ENCODE results near the gene RPN2. TPM values are rescaled to one million over a fixed set of nuclear protein-coding genes. Genes with fewer than 3 reads are reported as not detected.
A peak's percentile ranks its signal among the peaks of the same experiment; 100 is the strongest.

RPN2 gene
- polyA plus RNA-seq, 1 of the 3 experiments (the other 2 are of a cell fraction): 420 TPM

- H3K36me3 ChIP-seq (replicated peaks in 1 of 2; ENCODE audit: control insufficient read depth in 1 of 2, insufficient read depth in 2 of 2, low read length in 1 of 2): no peaks in the 10 kb centered on the region
- no peaks in the 10 kb centered on the region for H3K79me2 ChIP-seq (ENCODE audit: insufficient read depth)
- no peaks in the 10 kb centered on the region for H3K9me3 ChIP-seq
- H3F3A ChIP-seq (replicated peaks; ENCODE audit: insufficient read depth): no peaks in the 10 kb centered on the region
- H4K20me1 ChIP-seq (ENCODE audit: insufficient read depth): no peaks in the 10 kb centered on the region
- DNase-seq: no peak
- H3K27ac ChIP-seq (ENCODE audit: low read depth in 2 of 2, low read length in 1 of 2): peak overlapping the region in 1 of 2 experiments; percentile 45; a peak in 2 of 4 replicates
- POLR2A ChIA-PET: interaction anchor here (0.6 kb wide), 1 partner anchor 79 kb away, joined by 4 read pairs; no protein-coding TSS in a partner anchor
- WGBS (ENCODE audit: low lambda C conversion rate): 70% methylated on average over 13 of the region's 15 CpGs
- no peaks in the 10 kb centered on the region for H3K9me2 ChIP-seq
- H3K4me1 ChIP-seq (ENCODE audit: control insufficient read depth in 1 of 2, insufficient read depth in 2 of 2, low read depth in 1 of 2, low read length in 1 of 2): peaks cover 0 to 12% of the 10 kb centered on the region in 2 experiments; a peak in 1 of 4 replicates
- TF ChIP-seq CTCF (IDR thresholded peaks at IDR 0.05): no peak
- no peak for TF ChIP-seq TAF1 (IDR thresholded peaks at IDR 0.05; ENCODE audit: borderline replicate concordance, low read depth, low read length)
- TF ChIP-seq IRF3 (IDR thresholded peaks at IDR 0.05; ENCODE audit: low read depth, low read length): no peak
- no peak for TF ChIP-seq TCF12 (IDR thresholded peaks at IDR 0.05)
- TF ChIP-seq EZH2phosphoT487 (IDR thresholded peaks at IDR 0.05; ENCODE audit: borderline replicate concordance, low read depth): no peak
- no peak for TF ChIP-seq MEF2A (IDR thresholded peaks at IDR 0.05; ENCODE audit: borderline replicate concordance, low read depth)
- TF ChIP-seq FOSL2 (IDR thresholded peaks at IDR 0.05; ENCODE audit: borderline replicate concordance, low read depth): no peak
- no peak for TF ChIP-seq SIN3A (IDR thresholded peaks at IDR 0.05; ENCODE audit: borderline replicate concordance, low read depth, low read length)
- no peak for TF ChIP-seq USF2 (IDR thresholded peaks at IDR 0.05; ENCODE audit: borderline replicate concordance, low read depth, low read length)
- TF ChIP-seq POLR2AphosphoS5 (IDR thresholded peaks at IDR 0.05; ENCODE audit: low read depth, low read length): no peak
- no peaks in the 10 kb centered on the region for H3K27me3 ChIP-seq (ENCODE audit: insufficient read depth)
- H3K9ac ChIP-seq: no peak overlapping the region
- no peak overlapping the region for H2AFZ ChIP-seq (ENCODE audit: low read depth)
- CTCF ChIA-PET: interaction anchor here (1.2 to 1.8 kb wide), 5 partner anchors 9 to 266 kb away, joined by 3 to 6 read pairs (median 3); no protein-coding TSS in a partner anchor
- no peak overlapping the region for H3K4me3 ChIP-seq (ENCODE audit: low read depth in 2 of 2, low read length in 1 of 2)
- no peak overlapping the region for H3K4me2 ChIP-seq
Observed at GRCh38 chr20:37267667-37268313, 88.7 kb downstream of the RPN2 start.
